HG03064 (cell line): ENCODE data around the gene TMEM243.

ENCODE experiments used
- ATAC-seq: cut with Tn5 transposase; IDR thresholded peaks from one replicate; pipeline ENCODE4 v1.9.1; 2021; ENCODE audit warnings: low read depth; ENCODE audit not compliant: unreplicated experiment

The TMEM243 gene

GRCh38 chr7:87170828-87171227 is 48.7 kb downstream of the TMEM243 start:
- ATAC-seq, result no peak

DNA sequence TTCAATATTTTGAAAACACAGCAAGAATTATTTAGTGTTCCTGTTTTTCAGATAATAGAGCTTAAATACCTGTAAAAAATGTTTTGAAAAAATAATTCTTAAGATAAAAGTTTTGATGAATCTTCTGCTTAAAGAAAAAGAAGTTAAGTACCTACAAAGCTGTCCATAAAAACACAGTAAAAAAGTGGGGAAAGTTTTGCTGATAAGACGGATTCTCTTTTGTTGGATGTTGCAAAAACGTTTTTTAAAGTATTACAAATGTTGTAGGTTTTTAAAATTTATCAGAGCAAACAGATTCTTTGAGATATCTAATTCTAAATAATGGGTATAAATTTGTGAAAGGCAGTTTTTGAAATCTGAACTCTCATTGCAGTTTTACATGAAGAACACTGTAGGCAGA is 55.1 kb downstream of the TMEM243 start:
- ATAC-seq, result no peak

- ATAC-seq, result no peak
These were observed 60.0 kb downstream of the TMEM243 start for GRCh38 chr7:87159538-87159937.

DNA sequence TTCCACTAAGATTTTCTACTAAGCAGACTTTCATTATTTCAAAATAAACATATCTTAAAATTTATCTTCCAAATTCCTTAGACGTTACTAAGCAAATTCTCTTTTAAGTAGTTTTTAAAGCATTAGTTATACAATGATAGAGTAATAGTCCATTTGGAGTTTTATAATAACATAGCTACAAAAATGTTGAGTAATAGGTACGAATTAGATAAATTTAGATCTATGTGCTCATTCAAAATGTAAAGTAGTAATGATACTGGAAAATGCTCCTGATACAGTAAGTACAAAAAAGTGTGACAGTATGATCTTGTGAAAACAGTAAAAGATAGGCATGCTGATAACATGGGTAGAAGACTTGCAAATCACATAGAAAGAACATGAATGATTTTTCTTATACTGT is 62.8 kb downstream of the TMEM243 start:
- no peak for ATAC-seq

- ATAC-seq, result no peak
These were observed 63.7 kb downstream of the TMEM243 start for GRCh38 chr7:87155788-87156187.

GRCh38 chr7:87154569-87154968 is 65.0 kb downstream of the TMEM243 start:
- no peak for ATAC-seq

GRCh38 chr7:87154166-87154565 is 65.4 kb downstream of the TMEM243 start:
- no peak for ATAC-seq

- ATAC-seq, result peak; percentile 12
These were observed 66.5 kb downstream of the TMEM243 start for GRCh38 chr7:87152897-87153641.

DNA sequence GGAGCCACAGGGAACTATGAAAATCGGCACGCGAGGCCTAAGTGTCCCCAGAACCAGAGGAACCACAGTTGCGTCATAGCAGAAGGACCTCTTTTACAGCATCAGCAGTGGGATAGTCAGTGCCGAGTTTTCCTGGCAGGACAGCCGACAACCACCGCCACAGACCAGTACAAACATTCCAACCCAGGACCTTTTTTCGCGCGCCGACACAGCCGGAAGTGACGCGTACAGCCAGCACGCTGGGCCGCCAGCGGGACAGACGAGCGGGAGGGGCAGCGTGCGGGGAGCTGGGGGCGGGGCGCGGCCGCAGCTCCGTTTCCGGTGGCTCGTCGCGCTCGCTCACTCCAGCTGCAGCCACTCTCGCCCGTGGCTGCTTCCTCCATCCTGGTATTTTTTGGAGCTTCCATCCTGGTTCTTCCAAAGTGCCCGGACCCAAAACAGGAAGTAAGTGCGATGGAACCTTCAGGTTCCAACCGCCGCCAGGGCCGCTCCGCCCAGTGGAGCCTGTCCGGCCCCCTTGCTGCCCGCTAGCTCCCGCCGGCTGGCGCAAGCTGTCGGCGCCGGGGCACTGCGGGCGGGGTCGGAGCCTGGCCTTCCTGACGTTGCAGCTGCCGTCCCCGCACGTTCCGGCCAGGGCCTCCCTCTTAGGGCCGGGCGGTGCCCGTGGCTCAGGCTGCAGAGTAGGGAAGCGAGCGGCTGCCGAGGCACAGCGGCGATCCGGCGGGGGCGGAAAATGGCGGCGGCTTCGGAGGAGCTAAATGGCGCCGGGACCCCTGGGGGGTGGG is 67.2 kb downstream of the TMEM243 start, which contains the start of gene DMTF1:
Gene DMTF1, plus strand, starts transcription at position 342 of the 785 bp plus-strand sequence. CDS start 12,489 bp downstream, outside the sequence.
- ATAC-seq, result peak; percentile 91

DNA sequence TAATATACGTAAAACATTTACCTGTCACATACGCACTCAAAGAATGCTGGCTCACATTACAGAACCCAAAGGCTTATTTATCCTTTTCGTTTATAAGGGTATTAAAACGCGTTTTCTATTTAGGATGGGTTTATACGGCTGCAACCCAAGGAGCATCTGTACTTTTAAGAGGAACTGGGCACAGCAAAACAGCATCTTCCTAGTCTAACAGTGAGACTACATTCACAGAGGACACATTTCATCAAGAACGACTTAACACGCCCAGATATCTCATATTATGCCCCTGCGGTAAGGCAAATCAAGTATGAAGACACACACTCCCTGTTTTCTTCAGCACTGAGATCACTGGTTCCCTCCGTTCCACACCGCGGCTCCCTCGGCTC is 67.8 kb downstream of the TMEM243 start:
- ATAC-seq, result peak; percentile 34

- ATAC-seq, result no peak
These were observed 68.4 kb downstream of the TMEM243 start for GRCh38 chr7:87151002-87151728.

DNA sequence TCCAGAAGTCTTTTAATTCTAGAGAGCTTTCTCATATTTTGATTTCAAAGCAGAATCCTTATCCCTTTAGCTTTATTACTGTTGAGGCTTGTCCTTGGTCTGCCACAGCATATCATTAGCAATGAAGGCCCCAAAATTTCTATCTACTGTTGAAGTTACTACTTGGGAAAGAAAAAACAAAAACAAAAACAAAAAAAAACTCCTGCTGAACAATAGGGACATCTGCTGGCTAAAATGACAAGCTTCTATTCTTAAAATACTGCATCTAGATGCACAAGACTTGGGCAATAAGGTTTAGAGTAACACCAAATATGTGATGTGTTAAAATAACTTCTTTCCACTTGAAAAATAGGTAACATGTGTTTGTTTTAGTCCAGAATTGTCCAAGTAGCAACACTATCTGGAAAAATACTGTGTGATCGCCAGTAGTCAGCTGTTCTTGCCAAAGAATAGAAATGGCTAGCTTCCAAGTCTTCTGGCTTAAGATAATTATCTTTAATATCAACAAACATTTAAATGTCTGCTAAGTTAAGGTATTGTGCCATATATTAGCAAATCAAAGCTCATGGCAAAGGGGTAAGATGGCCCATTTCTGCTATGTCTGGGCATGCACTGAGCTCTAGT is 71.1 kb downstream of the TMEM243 start:
- ATAC-seq, result no peak

DNA sequence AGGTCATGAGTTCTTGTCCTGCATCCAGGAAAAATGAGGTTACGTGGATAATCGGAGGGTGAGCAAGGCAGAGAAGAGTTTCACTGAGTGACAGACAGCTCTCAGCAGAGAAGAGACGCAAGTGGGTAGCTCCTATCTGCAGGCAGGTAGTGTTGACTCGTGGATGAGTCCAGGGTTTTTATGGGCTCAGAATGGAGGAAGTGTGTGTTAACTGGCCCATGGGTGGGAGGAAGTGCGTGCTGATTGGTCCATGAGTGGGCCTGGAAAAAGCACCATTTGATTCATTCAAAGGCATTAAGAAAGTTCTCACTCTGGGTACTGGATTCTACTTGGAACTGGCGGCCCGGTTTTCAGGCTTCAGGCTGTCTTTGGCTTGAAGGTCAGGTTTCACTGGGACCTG is 72.0 kb downstream of the TMEM243 start:
- ATAC-seq, result no peak

DNA sequence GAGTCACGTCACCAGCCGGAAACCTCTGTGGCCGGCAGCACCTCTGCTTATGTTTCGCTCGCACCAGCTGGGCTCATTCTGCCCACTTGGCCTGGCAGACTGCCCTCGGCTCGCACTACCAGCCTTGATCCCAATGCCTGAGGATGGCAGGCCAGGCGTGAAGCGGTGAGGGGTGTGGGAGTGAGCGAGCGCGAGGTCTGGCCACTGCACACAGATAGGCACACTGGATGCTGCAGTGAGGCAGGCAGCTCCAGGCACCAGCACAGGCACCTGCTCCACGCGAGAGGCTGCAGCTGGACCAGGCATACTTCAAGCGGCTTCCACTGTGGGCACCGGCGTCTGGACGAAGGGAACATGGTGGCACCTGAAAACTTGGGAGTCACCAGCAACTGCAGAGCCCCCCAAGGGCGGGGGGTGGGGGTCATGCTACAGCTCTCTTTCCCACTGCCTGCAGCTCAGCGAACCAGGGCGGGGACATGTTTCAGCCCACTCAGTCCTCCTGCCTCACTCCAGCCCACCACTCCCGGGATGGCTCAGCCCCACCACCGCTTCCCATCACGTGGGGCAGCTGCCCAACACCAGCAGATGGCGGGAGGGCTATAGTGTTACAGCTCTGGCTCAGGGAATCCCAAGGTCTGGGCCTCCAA is 72.7 kb downstream of the TMEM243 start:
- no peak for ATAC-seq
